Measurements from ENCODE around the gene UPK1A.

The UPK1A gene

GRCh38 chr19:35666251-35666913 lies at the start of gene UPK1A:
UPK1A (plus strand) TSS chr19:35666517; CDS start chr19:35666813, 296 bp downstream.
- DNase-seq: no peak

DNA sequence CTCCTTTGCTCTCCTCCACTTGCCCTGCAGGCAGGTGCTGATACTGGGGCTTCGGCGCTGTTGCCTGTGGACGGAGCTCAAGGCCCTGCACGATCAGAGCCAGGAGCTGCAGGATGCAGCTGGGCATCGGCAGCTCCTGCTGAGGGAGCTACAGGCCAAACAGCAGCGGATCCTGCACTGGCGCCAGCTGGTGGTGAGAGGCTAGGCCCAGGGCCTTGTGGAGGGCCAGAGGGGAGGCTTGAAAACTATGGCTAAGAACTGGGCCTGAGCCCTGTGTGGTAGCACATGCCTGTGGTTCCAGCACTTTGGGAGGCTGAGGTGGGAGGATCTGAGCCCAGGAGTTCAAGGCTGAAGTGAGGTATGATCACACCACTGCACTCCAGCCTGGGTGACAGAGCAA lies 47.5 kb upstream of the UPK1A start:
- no peak for DNase-seq

DNA sequence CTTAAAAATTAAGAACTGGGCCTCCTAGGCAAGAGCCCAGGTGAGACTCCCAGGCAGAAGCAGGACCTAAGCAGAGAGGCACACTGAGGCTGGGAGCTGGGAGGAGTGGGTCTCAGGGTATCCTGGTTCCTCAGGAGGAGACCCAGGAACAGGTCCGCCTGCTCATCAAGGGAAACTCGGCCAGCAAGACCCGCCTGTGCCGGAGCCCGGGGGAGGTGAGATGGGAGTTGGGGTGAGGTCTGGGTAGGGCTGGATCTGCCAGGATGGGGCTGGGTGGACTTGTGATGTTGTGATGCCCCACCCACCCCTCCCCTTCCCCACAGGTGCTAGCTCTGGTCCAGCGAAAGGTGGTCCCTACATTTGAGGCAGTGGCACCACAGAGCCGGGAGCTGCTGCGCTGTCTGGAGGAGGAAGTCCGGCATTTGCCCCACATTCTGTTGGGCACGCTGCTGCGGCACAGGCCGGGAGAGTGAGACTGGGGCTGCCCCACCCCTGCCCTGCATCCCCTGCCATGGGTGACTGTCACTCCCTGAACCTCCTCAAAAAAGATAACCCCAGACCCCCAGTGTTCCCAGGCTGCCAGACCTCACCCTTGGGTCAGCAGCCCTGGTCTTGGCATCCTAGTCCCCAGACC lies 46.9 kb upstream of the UPK1A start:
- DNase-seq: no peak

DNA sequence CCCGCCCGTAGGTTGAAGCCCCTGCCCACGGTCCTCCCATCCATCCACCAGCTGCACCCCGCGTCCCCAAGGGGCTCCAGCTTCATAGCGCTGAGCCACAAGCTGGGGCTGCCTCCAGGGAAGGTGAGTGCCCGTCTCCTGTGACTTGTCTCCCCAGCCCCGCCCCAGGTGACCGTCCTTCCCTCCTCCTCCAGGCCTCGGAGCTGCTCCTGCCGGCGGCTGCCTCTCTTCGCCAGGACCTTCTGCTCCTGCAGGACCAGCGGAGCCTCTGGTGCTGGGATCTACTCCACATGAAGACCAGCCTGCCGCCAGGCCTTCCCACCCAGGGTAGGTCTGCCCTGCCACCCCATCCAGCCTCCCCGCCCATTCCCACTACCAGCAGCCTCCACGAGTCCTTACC lies 46.3 kb upstream of the UPK1A start:
- no peak for DNase-seq

DNA sequence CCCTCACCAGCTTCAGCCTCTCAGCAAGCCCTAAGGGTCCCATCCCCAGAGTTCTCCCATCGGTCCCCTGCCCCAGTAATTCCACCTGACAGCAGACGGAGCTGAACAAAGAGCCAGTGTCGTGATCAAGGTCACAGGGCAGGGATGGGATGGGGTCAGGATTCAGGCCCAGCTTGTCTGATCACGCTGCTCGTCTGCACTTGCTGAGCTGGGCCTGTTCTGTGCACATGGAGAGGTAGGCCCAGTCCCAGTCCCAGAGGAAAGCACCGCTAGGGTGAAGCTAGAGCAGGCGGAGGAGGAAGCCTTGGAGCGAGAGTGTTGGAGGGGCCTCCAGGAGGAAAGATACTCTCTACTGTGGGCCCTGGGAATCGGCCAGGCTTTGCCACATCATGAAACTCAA lies 44.6 kb upstream of the UPK1A start:
- no peak for DNase-seq

DNA sequence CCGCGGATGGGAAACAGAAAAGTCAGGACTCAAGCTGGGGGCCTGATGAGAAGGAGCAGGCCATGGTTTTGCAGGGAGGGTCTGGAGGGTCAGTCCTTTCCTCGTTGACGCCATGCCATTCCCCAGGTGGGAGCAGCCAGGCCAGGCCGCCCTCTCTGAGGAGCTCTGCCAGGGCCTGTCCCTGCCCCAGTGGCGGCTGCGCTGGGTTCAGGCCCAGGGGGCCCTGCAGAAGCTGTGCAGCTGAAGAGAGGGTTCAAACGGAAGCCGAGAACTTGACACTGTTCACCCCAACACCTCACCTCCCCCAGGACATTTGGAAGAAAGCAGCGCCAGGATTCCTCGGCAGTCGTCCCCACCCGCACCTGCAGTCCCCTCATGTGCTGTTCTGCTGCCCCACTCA lies 43.6 kb upstream of the UPK1A start:
- DNase-seq: no peak

- DNase-seq: no peak
Observed at GRCh38 chr19:35623327-35624010, 42.8 kb upstream of the UPK1A start.

DNA sequence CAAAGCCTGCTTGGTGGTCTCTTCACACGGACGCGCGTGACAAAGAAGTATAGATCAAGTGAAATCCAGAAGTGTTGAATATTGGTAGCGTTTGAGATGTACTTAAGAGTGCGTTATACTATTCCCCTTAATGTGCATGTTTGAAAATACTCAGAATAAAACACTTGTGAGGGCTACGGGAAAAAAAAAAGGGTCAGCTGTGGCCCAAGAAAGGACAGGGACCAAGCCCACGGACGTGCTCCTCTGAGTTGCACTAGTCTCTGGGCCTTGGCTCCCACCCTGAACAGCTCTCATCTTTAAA lies 38.1 kb upstream of the UPK1A start:
- no peak for DNase-seq

- peak; percentile 97 for DNase-seq
Observed at GRCh38 chr19:35628565-35629331, 37.6 kb upstream of the UPK1A start, which contains the start of gene RBM42. RBM42 (plus strand) TSS chr19:35629036; CDS start chr19:35629154, 118 bp downstream.

- no peak for DNase-seq
Observed at GRCh38 chr19:35629332-35629633, 37.0 kb upstream of the UPK1A start.

DNA sequence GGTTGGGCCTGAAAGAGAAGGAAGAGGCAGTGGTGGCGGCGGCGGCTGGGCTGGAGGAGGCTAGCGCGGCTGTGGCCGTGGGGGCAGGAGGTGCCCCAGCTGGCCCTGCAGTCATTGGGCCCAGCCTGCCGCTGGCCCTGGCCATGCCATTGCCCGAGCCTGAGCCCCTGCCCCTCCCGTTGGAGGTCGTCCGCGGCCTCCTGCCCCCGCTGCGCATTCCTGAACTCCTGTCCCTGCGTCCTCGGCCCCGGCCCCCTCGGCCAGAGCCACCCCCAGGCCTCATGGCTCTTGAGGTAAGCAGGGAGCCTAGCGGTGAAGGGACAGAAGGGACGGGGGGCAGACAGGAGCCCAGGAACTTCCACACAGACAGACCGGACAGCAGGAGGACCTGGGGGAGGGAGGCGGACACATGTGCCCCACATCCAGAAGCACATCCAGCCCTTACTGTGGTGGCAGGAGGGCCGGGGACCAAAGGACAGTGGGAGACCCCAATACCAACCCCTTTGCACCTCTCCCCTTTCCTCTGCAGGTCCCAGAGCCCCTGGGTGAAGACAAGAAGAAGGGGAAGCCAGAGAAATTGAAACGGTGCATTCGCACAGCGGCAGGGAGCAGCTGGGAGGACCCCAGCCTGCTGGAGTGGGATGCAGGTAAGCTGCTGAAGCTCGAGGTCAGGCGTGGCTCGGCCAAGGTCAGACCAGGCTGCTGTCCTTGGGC lies 32.4 kb upstream of the UPK1A start:
- DNase-seq: no peak

GRCh38 chr19:35636651-35637050 lies 29.7 kb upstream of the UPK1A start:
- no peak for DNase-seq

DNA sequence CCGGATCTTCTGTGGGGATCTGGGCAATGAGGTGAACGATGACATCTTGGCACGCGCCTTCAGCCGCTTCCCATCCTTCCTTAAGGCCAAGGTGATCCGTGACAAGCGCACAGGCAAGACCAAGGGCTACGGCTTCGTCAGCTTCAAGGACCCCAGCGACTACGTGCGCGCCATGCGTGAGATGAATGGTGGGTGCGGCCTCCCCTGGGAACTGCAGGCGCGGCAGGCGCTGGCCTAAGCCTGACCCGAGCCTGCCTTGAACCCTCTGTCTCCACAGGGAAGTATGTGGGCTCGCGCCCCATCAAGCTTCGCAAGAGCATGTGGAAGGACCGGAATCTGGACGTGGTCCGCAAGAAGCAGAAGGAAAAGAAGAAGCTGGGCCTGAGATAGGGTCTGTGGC lies 29.2 kb upstream of the UPK1A start:
- no peak for DNase-seq

GRCh38 chr19:35639321-35639639 lies 27.0 kb upstream of the UPK1A start:
- DNase-seq: no peak

GRCh38 chr19:35639863-35640262 lies 26.5 kb upstream of the UPK1A start:
- no peak for DNase-seq

DNA sequence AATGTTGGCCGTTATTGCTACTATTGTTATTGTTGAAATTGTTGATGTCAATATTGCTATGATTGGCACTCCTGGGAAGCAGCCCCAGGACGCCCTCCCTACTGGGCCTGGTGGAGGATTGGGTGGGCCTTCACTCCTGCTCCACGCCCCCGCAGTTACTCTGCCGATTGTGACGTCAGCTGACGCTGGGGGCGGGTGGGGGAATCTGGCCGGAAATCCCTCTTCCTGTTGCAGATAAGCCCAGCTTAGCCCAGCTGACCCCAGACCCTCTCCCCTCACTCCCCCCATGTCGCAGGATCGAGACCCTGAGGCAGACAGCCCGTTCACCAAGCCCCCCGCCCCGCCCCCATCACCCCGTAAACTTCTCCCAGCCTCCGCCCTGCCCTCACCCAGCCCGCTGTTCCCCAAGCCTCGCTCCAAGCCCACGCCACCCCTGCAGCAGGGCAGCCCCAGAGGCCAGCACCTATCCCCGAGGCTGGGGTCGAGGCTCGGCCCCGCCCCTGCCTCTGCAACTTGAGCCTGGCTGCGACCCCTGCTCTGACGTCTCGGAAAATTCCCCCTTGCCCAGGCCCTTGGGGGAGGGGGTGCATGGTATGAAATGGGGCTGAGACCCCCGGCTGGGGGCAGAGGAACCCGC lies 24.7 kb upstream of the UPK1A start, which contains the start of gene ETV2:
Gene ETV2, plus strand, starts transcription at position 231 of the 637 bp plus-strand sequence. CDS start 716 bp downstream, outside the sequence.
- no peak for DNase-seq

DNA sequence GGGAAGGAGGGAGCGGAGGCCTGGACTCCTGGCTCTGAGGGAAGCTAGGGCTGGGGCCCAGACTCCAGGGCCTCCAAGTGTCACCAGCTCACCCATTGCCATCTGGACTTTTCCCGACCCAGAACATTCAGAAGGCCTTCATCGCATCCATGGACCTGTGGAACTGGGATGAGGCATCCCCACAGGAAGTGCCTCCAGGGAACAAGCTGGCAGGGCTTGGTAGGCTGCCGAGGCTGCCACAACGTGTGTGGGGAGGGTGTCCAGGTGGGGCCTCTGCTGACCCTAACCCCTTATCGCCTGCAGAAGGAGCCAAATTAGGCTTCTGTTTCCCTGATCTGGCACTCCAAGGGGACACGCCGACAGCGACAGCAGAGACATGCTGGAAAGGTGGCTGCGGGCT lies 24.0 kb upstream of the UPK1A start:
- no peak for DNase-seq

GRCh38 chr19:35642798-35643254 lies 23.5 kb upstream of the UPK1A start:
- no peak for DNase-seq

- DNase-seq: peak; percentile 79
Observed at GRCh38 chr19:35643255-35644205, 22.8 kb upstream of the UPK1A start.

DNA sequence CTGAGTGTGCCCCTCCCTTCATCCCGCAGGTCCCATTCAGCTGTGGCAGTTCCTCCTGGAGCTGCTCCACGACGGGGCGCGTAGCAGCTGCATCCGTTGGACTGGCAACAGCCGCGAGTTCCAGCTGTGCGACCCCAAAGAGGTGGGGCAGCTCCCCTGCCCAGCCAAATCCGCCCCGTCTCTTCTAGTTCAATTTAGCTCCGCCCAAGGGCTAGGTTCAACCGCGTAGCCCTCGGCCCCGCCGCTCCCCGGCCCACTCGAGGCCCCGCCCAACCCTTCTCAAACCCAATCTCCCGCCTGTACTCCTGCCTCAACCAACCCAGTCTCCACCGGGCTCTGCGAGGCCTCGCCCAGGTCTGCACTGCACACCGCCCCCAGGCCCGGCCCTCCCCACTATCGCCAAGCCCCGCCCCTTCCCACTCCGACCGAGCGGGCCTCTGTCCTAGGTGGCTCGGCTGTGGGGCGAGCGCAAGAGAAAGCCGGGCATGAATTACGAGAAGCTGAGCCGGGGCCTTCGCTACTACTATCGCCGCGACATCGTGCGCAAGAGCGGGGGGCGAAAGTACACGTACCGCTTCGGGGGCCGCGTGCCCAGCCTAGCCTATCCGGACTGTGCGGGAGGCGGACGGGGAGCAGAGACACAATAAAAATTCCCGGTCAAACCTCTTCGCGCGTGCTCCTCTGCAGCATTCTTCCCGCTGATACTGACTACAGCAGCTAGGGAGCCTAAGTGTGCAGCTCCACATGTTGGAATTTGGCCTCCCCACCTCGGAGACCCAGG lies 21.9 kb upstream of the UPK1A start:
- peak; percentile 89 for DNase-seq

Data from T1000 (cell line).